ENCODE results near the gene GRIN1. TPM values are rescaled to one million over a fixed set of nuclear protein-coding genes. Genes with fewer than 3 reads are reported as not detected.
"Not testable (repeated sequence)": the region's sequence is repeated elsewhere in the genome, so short reads cannot be mapped to it uniquely, and the experiment has no call there.

The GRIN1 gene
- total RNA-seq, 1 donor from 2014 or later: not detected

GRCh38 chr9:137110911-137111787, 27.8 kb upstream of the GRIN1 start:
- DNase-seq (ENCODE audit: low spot score): no peak

GRCh38 chr9:137111788-137112563, 27.0 kb upstream of the GRIN1 start:
- no peak for DNase-seq (ENCODE audit: low spot score)

- DNase-seq (ENCODE audit: low spot score): no peak
Observed at GRCh38 chr9:137112564-137113384, 26.2 kb upstream of the GRIN1 start.

GRCh38 chr9:137113385-137114159, 25.4 kb upstream of the GRIN1 start:
- no peak for DNase-seq (ENCODE audit: low spot score)

GRCh38 chr9:137114220-137114612, 24.7 kb upstream of the GRIN1 start:
- DNase-seq (ENCODE audit: low spot score): no peak

GRCh38 chr9:137114613-137115393, 24.2 kb upstream of the GRIN1 start, which contains the start of gene DPP7:
DPP7 (minus strand) TSS chr9:137114733; CDS start chr9:137114713, 20 bp downstream.
- DNase-seq (ENCODE audit: low spot score): peak; percentile 94

GRCh38 chr9:137115394-137116026, 23.4 kb upstream of the GRIN1 start:
- no peak for DNase-seq (ENCODE audit: low spot score)

- no peak for DNase-seq (ENCODE audit: low spot score)
Observed at GRCh38 chr9:137116027-137116507, 22.9 kb upstream of the GRIN1 start.

- DNase-seq (ENCODE audit: low spot score): no peak
Observed at GRCh38 chr9:137116728-137117127, 22.2 kb upstream of the GRIN1 start.

GRCh38 chr9:137117269-137117731, 21.7 kb upstream of the GRIN1 start:
- no peak for DNase-seq (ENCODE audit: low spot score)

GRCh38 chr9:137118092-137118603, 20.8 kb upstream of the GRIN1 start:
- DNase-seq (ENCODE audit: low spot score): not testable (repeated sequence)

- DNase-seq (ENCODE audit: low spot score): not testable (repeated sequence)
Observed at GRCh38 chr9:137121927-137122795, 16.8 kb upstream of the GRIN1 start.

- not testable (repeated sequence) for DNase-seq (ENCODE audit: low spot score)
Observed at GRCh38 chr9:137122796-137123467, 16.0 kb upstream of the GRIN1 start.

- no peak for DNase-seq (ENCODE audit: low spot score)
Observed at GRCh38 chr9:137123468-137123837, 15.5 kb upstream of the GRIN1 start.

GRCh38 chr9:137123952-137124462, 14.9 kb upstream of the GRIN1 start:
- not testable (repeated sequence) for DNase-seq (ENCODE audit: low spot score)

GRCh38 chr9:137126786-137127185, 12.2 kb upstream of the GRIN1 start:
- DNase-seq (ENCODE audit: low spot score): no peak

Data from mesenteric fat pad (tissue), 1 donor.